Stimulated activated CD4-positive, alpha-beta T cell treated with anti-CD3 and anti-CD28 coated beads, Interleukin-12 subunit alpha, Interleukin-12 subunit beta, amount 100 ng/mL, for 24 hours (primary cell): ENCODE measurements around the gene GMPPB.

Experiments used
- DNase-seq, 2 experiments: peaks; one replicate each; pipeline ENCODE4 v3.0.0-alpha.2; 2020; ENCODE audit warnings: low read depth in 2 of 2

GMPPB gene

GRCh38 chr3:49729966-49730609, 6.3 kb upstream of the GMPPB start:
- no peak for DNase-seq

- no peak for DNase-seq
Measured at GRCh38 chr3:49727924-49728361, 4.2 kb upstream of the GMPPB start.

- DNase-seq: no peak
Measured at GRCh38 chr3:49727154-49727923, 3.6 kb upstream of the GMPPB start.

DNA sequence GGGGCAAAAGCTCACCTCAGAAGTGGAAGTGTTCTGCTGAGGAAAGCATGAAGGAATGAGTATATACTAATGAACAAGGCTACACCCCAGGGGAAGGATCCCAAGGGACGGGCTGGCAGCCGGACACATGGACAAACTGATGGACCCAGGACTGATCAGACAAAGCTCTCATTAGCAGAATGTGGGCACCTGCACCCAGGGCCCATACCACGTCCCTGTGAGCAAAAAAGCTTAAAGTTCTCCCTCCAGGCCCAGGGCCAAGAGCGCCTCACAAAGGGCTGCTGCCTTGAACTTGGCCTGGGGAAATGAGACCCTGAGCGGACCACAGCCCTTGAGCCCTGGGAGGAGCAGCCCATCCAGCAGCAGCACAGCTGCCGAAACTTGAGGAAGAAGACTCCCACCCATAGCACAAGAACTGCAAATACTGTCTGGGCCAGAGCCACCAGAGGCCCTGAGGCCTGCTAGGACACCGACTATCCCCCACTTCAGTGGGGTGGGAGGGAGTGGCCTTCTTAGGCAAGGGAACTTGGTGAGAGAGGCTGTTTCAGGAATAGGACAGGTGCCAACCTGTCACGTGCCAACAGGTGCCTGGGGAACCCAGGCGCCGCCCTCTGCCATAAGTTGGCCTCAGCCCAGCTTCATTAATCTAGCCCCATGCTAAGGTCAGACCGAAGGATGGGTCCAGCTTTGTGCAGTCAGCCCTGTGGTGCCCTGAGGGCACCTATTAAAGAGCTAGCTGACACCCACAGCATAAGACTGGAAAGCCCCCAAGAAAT, 2.3 kb upstream of the GMPPB start:
- DNase-seq: no peak

- no peak for DNase-seq
Measured at GRCh38 chr3:49724586-49724985, 835 bp upstream of the GMPPB start.

DNA sequence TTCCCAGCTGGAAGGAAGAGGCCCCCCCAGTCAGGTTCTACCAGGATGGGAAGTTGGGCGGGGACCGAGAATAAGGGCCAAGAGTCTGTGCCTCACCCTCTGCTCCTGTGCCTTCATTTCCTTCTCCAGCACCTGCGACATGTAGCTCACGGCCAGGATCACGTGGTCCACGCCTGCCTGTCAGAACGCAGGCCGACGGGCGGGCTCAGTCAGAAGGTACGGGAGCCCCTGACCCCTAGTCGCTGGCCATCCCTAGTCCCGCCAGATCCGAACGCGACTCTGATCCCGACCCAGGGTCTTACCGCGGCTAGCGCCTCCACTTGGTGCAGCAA, 489 bp downstream of the GMPPB start:
- peak; percentile 20 to 56 for DNase-seq

DNA sequence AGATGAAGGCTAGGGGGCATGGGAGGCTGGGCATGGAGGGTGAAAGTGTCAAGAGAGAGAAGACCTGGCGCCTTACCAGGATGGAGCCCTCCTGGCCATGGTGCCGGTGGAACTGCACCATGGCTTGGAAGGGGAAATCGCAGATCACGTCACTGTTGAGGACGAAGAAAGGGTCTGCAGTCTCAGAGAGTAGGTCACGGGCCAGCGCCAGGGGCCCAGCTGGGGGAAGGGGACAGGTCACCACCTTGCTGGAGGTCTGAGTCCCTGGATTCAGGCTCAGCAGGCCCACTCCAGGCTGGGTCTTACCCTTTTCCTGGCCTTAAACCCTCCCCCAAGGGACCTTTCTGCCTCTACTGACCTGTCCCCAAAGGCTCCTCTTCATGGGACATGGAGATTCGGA, 855 bp downstream of the GMPPB start:
- no peak for DNase-seq

- no peak for DNase-seq
Measured at GRCh38 chr3:49721896-49722781, 1.6 kb downstream of the GMPPB start.

DNA sequence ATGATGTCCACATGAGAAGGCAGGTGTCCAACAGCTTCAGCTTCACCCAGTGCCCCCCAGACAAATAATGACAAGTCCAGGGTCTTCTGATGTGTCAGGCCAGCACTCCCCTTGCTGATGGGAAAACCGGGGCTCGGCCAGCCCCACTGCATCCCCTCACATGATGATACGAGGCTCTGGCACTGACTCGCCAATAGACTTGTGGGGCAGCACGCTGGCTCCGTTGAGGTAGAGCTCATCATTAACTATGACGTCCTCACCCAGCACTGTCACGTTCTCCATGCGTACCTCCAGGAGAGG, 2.2 kb downstream of the GMPPB start:
- DNase-seq: no peak

- DNase-seq: no peak
Measured at GRCh38 chr3:49720855-49721595, 2.7 kb downstream of the GMPPB start.

GRCh38 chr3:49719214-49719884, 4.4 kb downstream of the GMPPB start, which contains the start of gene AMIGO3:
Gene AMIGO3 (minus strand): TSS chr3:49719684. CDS start chr3:49719465, 219 bp downstream.
- peak; percentile 78 to 93 for DNase-seq

DNA sequence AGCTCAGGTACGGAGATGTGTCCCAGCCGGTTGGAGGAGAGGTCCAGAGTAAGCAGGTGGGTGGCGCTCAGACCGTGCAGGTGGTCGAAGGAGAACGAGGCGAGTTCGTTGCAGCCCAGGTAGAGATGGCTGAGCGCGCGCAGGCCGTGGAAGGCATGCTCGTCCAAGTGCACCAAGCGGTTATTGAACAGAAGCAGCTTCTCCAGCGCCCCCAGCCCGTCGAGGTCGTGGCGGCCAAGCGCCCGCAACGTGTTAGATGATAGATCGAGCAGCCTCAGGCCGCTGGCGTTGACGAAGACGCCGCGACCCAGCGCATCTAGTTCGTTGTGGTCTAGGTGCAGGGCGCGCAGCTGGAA, 4.9 kb downstream of the GMPPB start:
- DNase-seq: no peak

GRCh38 chr3:49717959-49718857, 5.5 kb downstream of the GMPPB start:
- DNase-seq: no peak

DNA sequence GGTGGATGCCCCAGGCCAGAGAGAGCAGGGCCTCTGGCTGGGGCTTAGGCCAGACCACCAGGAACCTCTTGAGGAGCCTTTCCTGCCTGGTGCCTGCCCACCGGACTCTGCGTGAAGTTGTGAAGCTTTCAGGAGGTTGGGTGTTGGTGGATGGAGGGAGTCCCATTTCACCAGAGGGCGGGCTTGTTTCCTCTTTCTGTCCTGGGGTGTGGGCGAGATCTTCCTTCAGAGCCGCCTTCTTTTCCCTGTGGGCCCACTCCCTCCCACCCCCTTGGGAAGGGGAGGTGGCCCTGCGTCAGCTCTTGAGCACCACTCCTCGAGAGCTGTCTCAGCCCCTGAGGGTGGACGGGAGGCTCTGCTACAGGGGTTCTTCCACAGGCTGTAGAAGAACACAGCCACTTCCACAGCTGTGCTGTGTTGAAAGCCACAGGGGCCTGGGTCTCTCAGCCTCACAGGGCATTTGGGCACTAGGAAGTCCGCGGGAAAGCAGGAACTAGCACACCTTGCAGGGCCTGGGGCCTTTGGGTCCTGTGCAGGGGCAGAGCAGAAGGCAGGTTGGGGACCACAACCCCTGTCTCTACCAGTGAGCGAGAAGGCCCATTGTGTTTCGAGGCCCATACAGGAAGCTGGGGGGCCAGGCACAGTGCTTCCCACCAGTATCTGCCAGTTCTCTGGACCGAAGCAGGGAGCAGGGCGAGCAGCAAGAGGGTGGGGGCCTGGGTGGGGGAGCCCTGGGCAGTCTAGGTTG, 6.4 kb downstream of the GMPPB start:
- no peak for DNase-seq

DNA sequence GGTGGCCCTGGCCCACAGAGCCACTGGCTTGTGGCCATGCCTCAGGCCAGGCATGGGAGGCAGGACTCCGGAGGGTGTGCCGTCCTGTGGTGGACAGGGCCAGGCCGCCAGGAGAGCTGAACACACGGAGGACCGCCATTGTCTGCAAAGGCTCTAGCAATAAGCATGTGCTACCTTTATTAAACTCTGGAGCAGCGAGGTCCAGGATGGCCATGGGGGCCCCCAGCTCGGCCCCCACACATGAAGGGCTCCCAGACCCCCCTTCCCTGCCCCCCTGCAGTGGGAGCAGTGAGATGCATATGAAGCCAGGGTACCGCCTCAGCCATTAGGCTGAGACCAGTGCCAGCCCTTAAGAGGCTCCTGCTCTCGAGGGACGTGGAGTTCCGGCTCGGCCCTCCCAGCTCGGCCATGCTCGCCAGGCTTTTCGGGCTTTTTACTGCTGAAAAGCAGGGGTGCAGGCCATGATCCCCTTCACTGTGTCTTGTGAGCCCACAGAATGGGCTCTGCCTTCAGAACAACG, 7.0 kb downstream of the GMPPB start:
- DNase-seq: no peak

DNA sequence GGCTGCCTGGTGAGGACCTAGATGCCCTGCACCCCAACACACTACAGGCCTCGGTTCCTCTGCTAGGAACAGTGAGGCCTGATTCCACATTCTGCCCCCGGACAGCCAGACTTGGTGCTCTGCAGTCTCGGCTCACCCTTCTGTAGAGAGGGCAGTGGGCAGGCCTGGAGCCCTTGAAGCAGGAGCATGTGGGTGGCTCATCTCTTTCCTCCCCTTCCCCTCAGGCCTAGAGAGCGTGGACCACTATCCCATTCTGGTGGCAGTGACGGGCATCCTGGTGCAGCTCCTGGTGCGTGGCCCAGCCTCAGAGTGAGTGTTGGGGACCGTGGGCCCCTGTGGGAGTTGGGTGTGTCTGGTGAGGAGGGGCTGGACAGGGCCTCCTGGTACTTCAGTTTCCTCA, 7.6 kb downstream of the GMPPB start:
- DNase-seq: no peak

DNA sequence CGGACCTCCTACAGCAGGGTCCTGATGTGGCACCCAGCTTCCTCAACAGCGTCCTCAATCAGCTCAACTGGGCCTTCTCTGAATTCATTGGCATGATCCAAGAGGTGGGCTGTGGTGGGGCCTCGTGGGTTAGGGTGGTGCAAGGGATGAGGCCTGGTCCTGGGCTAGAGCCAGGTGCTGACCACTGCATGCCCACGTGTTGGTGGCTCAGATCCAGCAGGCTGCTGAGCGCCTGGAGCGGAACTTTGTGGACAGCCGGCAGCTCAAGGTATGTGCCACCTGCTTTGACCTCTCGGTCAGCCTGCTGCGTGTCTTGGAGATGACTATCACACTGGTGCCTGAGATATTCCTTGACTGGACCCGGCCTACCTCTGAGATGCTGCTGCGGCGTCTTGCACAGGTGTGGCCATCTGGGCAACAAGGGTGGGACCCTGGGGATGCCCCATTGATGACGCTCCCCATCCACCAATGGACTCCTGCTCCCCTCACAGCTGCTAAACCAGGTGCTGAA, 8.1 kb downstream of the GMPPB start:
- DNase-seq: no peak

DNA sequence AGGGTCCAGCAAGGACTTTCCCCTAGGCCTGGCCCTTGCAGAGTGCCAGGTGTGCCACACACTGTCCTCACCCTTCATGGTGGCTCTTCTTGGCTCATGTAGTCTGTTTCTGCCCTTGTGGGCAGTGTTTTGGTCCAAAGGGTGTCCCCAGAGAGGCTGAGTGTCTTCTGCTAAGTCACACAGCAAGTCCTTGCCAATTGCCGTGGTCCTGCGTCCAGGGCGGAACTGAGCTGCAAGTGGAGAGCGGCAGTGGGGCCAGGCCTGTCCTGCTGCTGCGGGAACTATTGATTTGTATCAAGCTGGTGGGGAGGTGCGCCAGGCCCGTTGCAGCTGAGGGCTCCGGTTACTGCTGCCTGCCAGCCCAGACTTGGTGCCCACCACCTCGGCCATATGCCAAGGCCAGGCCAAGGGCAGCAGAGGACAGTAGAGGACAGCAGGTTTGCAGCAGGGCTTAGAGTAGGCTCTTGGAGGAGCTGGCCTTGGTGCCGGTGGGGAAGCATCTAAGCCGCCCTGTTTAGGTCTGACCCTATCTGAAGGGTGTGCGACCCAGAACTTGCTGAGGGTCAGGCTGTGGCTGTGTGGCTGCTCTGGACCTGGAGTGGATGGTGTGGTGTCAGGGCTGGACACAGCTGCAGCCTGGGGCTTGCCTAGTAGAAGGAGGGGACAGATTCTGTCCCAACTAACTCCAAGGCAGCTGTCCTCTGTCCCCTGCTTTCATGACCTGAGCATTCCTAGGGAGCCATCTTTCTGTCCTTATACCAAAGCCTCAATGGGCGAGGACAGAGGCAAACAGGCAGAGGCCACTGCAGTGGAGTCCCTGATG, 8.8 kb downstream of the GMPPB start:
- no peak for DNase-seq
